Measurements from ENCODE around the gene RNF169. TPM values are rescaled to one million over a fixed set of nuclear protein-coding genes. Genes with fewer than 3 reads are reported as not detected.

RNF169 gene
- total RNA-seq, 1 donor from 2014 or later = 7.1 TPM

DNA sequence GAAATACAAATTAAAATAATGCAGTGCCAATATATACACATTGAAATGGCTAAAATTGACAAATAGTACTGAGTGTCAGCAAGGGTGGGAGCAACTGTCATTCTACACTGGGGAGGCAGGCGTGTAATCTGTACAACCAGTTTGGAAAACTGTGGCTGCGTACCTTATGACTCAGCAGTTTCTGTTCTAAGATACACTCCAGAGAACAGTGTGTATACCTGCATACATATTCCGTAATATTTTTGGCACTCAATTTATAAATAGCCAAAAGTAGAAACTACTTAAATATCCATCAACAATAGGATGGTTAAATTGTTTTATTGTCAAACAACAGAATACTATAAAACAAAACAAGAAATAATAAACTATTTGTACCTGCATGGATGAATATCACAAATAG, 57.6 kb downstream of the RNF169 start:
- H3K27ac Mint-ChIP-seq (ENCODE audit: unreplicated experiment) = no peak overlapping the region
- no peaks in the 10 kb centered on the region for H3K36me3 Mint-ChIP-seq (ENCODE audit: unreplicated experiment)
- no peak overlapping the region for H3K4me3 Mint-ChIP-seq (ENCODE audit: unreplicated experiment)
- TF ChIP-seq, protein P1, sequence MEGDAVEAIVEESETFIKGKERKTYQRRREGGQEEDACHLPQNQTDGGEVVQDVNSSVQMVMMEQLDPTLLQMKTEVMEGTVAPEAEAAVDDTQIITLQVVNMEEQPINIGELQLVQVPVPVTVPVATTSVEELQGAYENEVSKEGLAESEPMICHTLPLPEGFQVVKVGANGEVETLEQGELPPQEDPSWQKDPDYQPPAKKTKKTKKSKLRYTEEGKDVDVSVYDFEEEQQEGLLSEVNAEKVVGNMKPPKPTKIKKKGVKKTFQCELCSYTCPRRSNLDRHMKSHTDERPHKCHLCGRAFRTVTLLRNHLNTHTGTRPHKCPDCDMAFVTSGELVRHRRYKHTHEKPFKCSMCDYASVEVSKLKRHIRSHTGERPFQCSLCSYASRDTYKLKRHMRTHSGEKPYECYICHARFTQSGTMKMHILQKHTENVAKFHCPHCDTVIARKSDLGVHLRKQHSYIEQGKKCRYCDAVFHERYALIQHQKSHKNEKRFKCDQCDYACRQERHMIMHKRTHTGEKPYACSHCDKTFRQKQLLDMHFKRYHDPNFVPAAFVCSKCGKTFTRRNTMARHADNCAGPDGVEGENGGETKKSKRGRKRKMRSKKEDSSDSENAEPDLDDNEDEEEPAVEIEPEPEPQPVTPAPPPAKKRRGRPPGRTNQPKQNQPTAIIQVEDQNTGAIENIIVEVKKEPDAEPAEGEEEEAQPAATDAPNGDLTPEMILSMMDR (IDR thresholded peaks at IDR 0.05; ENCODE audit: partially characterized antibody, unreplicated experiment) = no peak
- H3K27me3 Mint-ChIP-seq (ENCODE audit: unreplicated experiment) = no peaks in the 10 kb centered on the region
- H3K9me3 Mint-ChIP-seq (ENCODE audit: unreplicated experiment) = no peaks in the 10 kb centered on the region
- no peak for DNase-seq
- no peaks in the 10 kb centered on the region for H3K4me1 Mint-ChIP-seq (ENCODE audit: low read depth, unreplicated experiment)

DNA sequence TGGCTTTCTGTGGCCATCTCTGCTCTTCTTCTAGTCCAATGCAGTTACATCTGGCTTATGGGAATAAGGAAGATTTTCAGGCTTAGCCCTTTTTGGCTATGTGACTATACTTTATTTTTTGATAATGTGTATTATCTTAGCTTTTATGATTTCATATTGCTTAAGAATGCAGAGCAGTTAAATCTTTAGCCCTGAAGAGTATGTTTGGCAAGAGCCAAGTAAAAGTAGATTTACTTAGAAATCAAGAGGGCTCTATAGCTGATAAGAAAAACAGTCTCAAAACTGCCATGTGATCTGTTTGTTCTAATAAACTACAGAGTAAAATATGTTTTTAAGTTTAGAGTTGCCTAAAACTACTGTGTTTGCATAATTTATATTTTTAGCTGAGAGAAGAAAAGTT, 61.2 kb downstream of the RNF169 start:
- Mint-ChIP-seq H3K9me3 (ENCODE audit: unreplicated experiment) (no peaks in the 10 kb centered on the region), H3K36me3 (ENCODE audit: unreplicated experiment) (no peaks in the 10 kb centered on the region), H3K27ac (ENCODE audit: unreplicated experiment) (no peak overlapping the region), H3K4me3 (ENCODE audit: unreplicated experiment) (no peak overlapping the region), H3K27me3 (ENCODE audit: unreplicated experiment) (no peaks in the 10 kb centered on the region), H3K4me1 (ENCODE audit: low read depth, unreplicated experiment) (no peaks in the 10 kb centered on the region)
- no peak for DNase-seq
- TF ChIP-seq, protein P1 (IDR thresholded peaks at IDR 0.05; ENCODE audit: partially characterized antibody, unreplicated experiment) = no peak

DNA sequence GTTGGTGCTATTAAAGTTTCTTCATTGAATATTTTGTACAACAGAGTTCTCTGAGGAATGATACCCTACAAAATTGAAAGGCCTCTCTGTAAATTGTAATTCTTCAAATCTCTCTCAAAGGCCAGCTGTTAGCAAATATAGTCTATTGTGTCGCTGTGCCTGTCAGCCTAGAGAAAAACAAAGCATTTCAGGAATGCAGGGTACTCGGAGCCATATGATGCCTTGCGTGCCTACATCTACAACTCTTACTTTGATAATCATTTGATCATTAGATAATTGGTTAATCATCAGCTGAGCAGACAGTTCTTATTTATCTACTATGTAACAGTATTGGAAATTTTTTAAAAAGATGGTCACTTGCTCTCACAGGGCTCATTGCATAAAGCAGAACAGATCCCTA, 67.3 kb downstream of the RNF169 start:
- no peaks in the 10 kb centered on the region for H3K9me3 Mint-ChIP-seq (ENCODE audit: unreplicated experiment)
- no peaks in the 10 kb centered on the region for H3K36me3 Mint-ChIP-seq (ENCODE audit: unreplicated experiment)

DNA sequence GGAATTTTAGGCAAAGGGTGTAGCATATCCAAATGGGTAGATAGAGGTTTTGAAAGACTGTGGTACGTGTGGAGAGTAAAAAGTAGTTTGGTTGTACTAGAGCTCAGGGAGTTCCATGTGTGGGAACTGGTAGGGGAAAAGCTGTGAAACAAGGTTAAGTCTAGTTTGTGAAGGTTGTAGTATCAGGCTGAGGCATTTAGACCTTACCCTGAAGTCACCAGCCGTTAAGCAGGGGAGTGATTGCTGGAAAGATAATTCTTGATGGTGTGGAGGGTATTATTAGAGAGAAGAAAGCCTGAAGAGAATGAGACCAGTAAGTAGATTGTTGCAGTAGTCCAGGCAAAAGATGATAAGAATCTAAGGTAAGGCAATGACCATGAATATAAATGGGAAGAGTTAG, 68.0 kb downstream of the RNF169 start:
- no peaks in the 10 kb centered on the region for H3K36me3 Mint-ChIP-seq (ENCODE audit: unreplicated experiment)
- H3K4me1 Mint-ChIP-seq (ENCODE audit: low read depth, unreplicated experiment) = no peaks in the 10 kb centered on the region
- no peak overlapping the region for H3K4me3 Mint-ChIP-seq (ENCODE audit: unreplicated experiment)
- TF ChIP-seq, protein P1 (IDR thresholded peaks at IDR 0.05; ENCODE audit: partially characterized antibody, unreplicated experiment) = no peak
- DNase-seq = no peak
- H3K27me3 Mint-ChIP-seq (ENCODE audit: unreplicated experiment) = peaks cover 5% of the 10 kb centered on the region
- H3K9me3 Mint-ChIP-seq (ENCODE audit: unreplicated experiment) = no peaks in the 10 kb centered on the region
- H3K27ac Mint-ChIP-seq (ENCODE audit: unreplicated experiment) = no peak overlapping the region

More for the DNA sequence above, 67.3 kb downstream of the RNF169 start:
- Mint-ChIP-seq H3K4me3 (ENCODE audit: unreplicated experiment) (no peak overlapping the region), H3K27me3 (ENCODE audit: unreplicated experiment) (peaks cover 5% of the 10 kb centered on the region), H3K27ac (ENCODE audit: unreplicated experiment) (no peak overlapping the region), H3K4me1 (ENCODE audit: low read depth, unreplicated experiment) (no peaks in the 10 kb centered on the region)
- TF ChIP-seq, protein P1 (IDR thresholded peaks at IDR 0.05; ENCODE audit: partially characterized antibody, unreplicated experiment) = no peak
- no peak for DNase-seq

DNA sequence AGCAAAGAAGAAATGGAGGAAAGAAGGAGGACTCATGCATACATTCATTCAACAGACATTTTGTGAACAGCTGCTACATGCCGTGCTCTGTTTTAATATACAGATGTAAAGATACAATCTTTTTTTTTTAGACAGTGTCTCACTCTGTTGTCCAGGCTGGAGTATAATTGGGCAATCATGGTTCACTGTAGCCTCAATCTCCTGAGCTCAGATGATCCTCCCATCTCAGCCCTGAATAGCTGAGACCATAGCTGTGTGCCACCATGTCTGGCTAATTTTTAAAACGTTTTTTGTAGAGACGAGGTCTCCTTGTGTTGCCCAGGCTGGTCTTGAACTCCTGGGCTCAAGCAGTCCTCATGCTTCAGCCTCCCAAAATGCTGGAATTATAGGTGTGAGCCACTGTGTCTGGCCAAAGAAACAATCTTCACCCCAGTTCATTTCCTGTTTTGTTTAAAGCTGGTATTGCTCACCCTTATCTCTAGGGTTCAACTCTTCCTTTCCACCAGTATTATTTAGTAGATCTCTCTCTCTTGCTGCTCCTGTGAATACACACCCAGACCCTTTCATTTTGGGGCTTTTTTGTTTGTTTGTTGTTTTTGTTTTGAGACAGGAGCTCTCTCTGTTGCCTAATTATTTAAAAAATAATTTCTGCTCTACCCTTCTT, 69.8 kb downstream of the RNF169 start:
- Mint-ChIP-seq H3K4me3 (ENCODE audit: unreplicated experiment) (no peak overlapping the region), H3K9me3 (ENCODE audit: unreplicated experiment) (no peaks in the 10 kb centered on the region), H3K4me1 (ENCODE audit: low read depth, unreplicated experiment) (no peaks in the 10 kb centered on the region), H3K27ac (ENCODE audit: unreplicated experiment) (no peak overlapping the region), H3K36me3 (ENCODE audit: unreplicated experiment) (no peaks in the 10 kb centered on the region), H3K27me3 (ENCODE audit: unreplicated experiment) (peaks cover 5% of the 10 kb centered on the region)
- DNase-seq = no peak
- TF ChIP-seq, protein P1 (IDR thresholded peaks at IDR 0.05; ENCODE audit: partially characterized antibody, unreplicated experiment) = no peak
